Ectodermal cell (in vitro differentiated cells): ENCODE data around the gene EDEM2. TPM values are rescaled to one million over a fixed set of nuclear protein-coding genes. Genes with fewer than 3 reads are reported as not detected.
A peak's percentile ranks its signal among the peaks of the same experiment; 100 is the strongest.
"Not testable (repeated sequence)": the region's sequence is repeated elsewhere in the genome, so short reads cannot be mapped to it uniquely, and the experiment has no call there.

Source experiments
- H3K27ac ChIP-seq: 2 replicates; pipeline ENCODE4 v1.7.0; 2013; ENCODE audit warnings: mild to moderate bottlenecking, low read depth, low read length; ENCODE audit not compliant: insufficient read depth, poor library complexity, severe bottlenecking
- H3K27me3 ChIP-seq: 2 replicates; pipeline ENCODE4 v1.7.0; 2013; ENCODE audit warnings: mild to moderate bottlenecking, low read length; ENCODE audit not compliant: insufficient read depth, control insufficient read depth, poor library complexity, severe bottlenecking
- H3K36me3 ChIP-seq: one replicate; pipeline ENCODE4 v1.7.0; 2013; ENCODE audit warnings: low read length; ENCODE audit not compliant: control insufficient read depth, insufficient read depth
- H3K4me1 ChIP-seq: one replicate; pipeline ENCODE4 v1.7.0; 2013; ENCODE audit warnings: low read length; ENCODE audit not compliant: control insufficient read depth, insufficient read depth
- H3K4me3 ChIP-seq: 2 replicates; pipeline ENCODE4 v1.7.0; 2013; ENCODE audit warnings: low read depth, low read length, control low read depth; ENCODE audit not compliant: insufficient read depth
- H3K9me3 ChIP-seq: 2 replicates; pipeline ENCODE4 v1.7.0; 2013; ENCODE audit warnings: mild to moderate bottlenecking, low read length, moderate library complexity; ENCODE audit not compliant: control insufficient read depth
- WGBS, 2 experiments: methylation state at CpG; one replicate each; pipeline ENCODE4 v1.1.7; 2013; ENCODE audit warnings: missing lambda C conversion rate in 2 of 2; 5-methylcytosine and 5-hydroxymethylcytosine counted together
- polyA plus RNA-seq, 4 experiments: library from polyadenylated mRNA; stranded (reverse); fragments of 50-300 nt; gene quantifications; one replicate each; pipeline ENCODE4 v1.2.3, GENCODE V29; 2013

Gene EDEM2
- polyA plus RNA-seq (2013, experiment 1 of 4): 17.6 TPM
- 18.0 TPM for polyA plus RNA-seq (2013, experiment 2 of 4)
- polyA plus RNA-seq (2013, experiment 3 of 4): 14.5 TPM
- polyA plus RNA-seq (2013, experiment 4 of 4): 16.1 TPM

GRCh38 chr20:35146920-35147574 lies at the start of gene EDEM2:
TSS of gene EDEM2 (minus strand) at chr20:35147336. CDS start at chr20:35147258, 78 bp downstream.
- no peaks in the 10 kb centered on the region for H3K4me1 ChIP-seq
- no peaks in the 10 kb centered on the region for H3K27me3 ChIP-seq
- peak within 1 kb of the TSS; percentile 71 for H3K4me3 ChIP-seq
- H3K9me3 ChIP-seq: no peaks in the 10 kb centered on the region
- H3K27ac ChIP-seq: no peak within 1 kb of the TSS
- 0% methylated on average over 42 of the region's 42 CpGs for WGBS, 2 experiments
- H3K36me3 ChIP-seq: no peaks in the 10 kb centered on the region

GRCh38 chr20:35196313-35196712 lies 49.2 kb upstream of the EDEM2 start:
- Histone ChIP-seq H3K4me1 (no peaks in the 10 kb centered on the region), H3K27me3 (no peaks in the 10 kb centered on the region), H3K4me3 (no peak overlapping the region), H3K27ac (no peak overlapping the region), H3K9me3 (peaks cover 6% of the 10 kb centered on the region), H3K36me3 (no peaks in the 10 kb centered on the region)

- 91% methylated on average over 9 of the region's 9 CpGs for WGBS, 2 experiments
These were observed 46.1 kb upstream of the EDEM2 start for GRCh38 chr20:35193031-35193791.

GRCh38 chr20:35192118-35192872 lies 45.2 kb upstream of the EDEM2 start:
- H3K27ac ChIP-seq: no peak overlapping the region
- no peaks in the 10 kb centered on the region for H3K4me1 ChIP-seq
- no peaks in the 10 kb centered on the region for H3K9me3 ChIP-seq
- no peaks in the 10 kb centered on the region for H3K27me3 ChIP-seq
- H3K36me3 ChIP-seq: no peaks in the 10 kb centered on the region
- WGBS, 2 experiments: 67 to 89% methylated on average over 7 to 9 of the region's 9 CpGs
- H3K4me3 ChIP-seq: no peak overlapping the region

More at GRCh38 chr20:35193031-35193791, 46.1 kb upstream of the EDEM2 start:
- H3K27ac ChIP-seq, H3K4me3 ChIP-seq, H3K9me3 ChIP-seq, H3K27me3 ChIP-seq, H3K4me1 ChIP-seq, H3K36me3 ChIP-seq: not testable (repeated sequence)

GRCh38 chr20:35191419-35192117 lies 44.4 kb upstream of the EDEM2 start:
- Histone ChIP-seq H3K27ac (no peak overlapping the region), H3K27me3 (no peaks in the 10 kb centered on the region), H3K4me1 (no peaks in the 10 kb centered on the region), H3K9me3 (no peaks in the 10 kb centered on the region), H3K4me3 (no peak overlapping the region), H3K36me3 (no peaks in the 10 kb centered on the region)
- WGBS, 2 experiments: 79 to 87% methylated on average over 5 of the region's 5 CpGs

GRCh38 chr20:35190556-35190955 lies 43.4 kb upstream of the EDEM2 start:
- H3K4me3 ChIP-seq: no peak overlapping the region
- no peaks in the 10 kb centered on the region for H3K27me3 ChIP-seq
- no peak overlapping the region for H3K27ac ChIP-seq
- no peaks in the 10 kb centered on the region for H3K9me3 ChIP-seq
- WGBS, 2 experiments: 94 to 95% methylated on average over 6 of the region's 6 CpGs
- H3K36me3 ChIP-seq: no peaks in the 10 kb centered on the region
- no peaks in the 10 kb centered on the region for H3K4me1 ChIP-seq

GRCh38 chr20:35189223-35189622 lies 42.1 kb upstream of the EDEM2 start:
- H3K27me3 ChIP-seq, H3K27ac ChIP-seq, H3K36me3 ChIP-seq, H3K9me3 ChIP-seq, H3K4me3 ChIP-seq, H3K4me1 ChIP-seq: not testable (repeated sequence)
- 88 to 90% methylated on average over 8 of the region's 8 CpGs for WGBS, 2 experiments

- H3K4me1 ChIP-seq: no peaks in the 10 kb centered on the region
- no peaks in the 10 kb centered on the region for H3K36me3 ChIP-seq
- WGBS, 2 experiments: 91 to 92% methylated on average over 5 of the region's 5 CpGs
- H3K27ac ChIP-seq: no peak overlapping the region
- H3K4me3 ChIP-seq: no peak overlapping the region
- no peaks in the 10 kb centered on the region for H3K27me3 ChIP-seq
- no peaks in the 10 kb centered on the region for H3K9me3 ChIP-seq
These were observed 40.6 kb upstream of the EDEM2 start for GRCh38 chr20:35187584-35188190.

GRCh38 chr20:35186691-35187289 lies 39.7 kb upstream of the EDEM2 start:
- H3K36me3 ChIP-seq, H3K27ac ChIP-seq, H3K9me3 ChIP-seq, H3K4me1 ChIP-seq, H3K27me3 ChIP-seq, H3K4me3 ChIP-seq: not testable (repeated sequence)
- WGBS, 2 experiments: 87 to 95% methylated on average over 10 of the region's 10 CpGs
